Gastrocnemius medialis (tissue), 4 donors: ENCODE results near the gene WNT7A. TPM values are rescaled to one million over a fixed set of nuclear protein-coding genes. Genes with fewer than 3 reads are reported as not detected.

Source experiments
- ATAC-seq, 2 donors: fragments of 150-250 bp; one replicate each; pipeline ENCODE4 v1.9.1; 2016
- DNase-seq, 2 donors: peaks; one replicate each; pipeline ENCODE4 v3.0.0-alpha.2; 2019
- H3K27ac ChIP-seq, 4 donors: fragments of 200-600 bp; sonication (generic); 1 replicate in 1 of 4; 2 replicates in 3 of 4; pipeline ENCODE4 v1.5.1; 2016 to 2018; ENCODE audit warnings: mild to moderate bottlenecking in 2 of 4, moderate library complexity in 1 of 4
- H3K27me3 ChIP-seq, 3 donors: fragments of 200-600 bp; sonication (generic) in 2 of 3; 1 replicate in 1 of 3; 2 replicates in 2 of 3; pipeline versions ENCODE4 v1.5.1 to v1.6.0; 2016 to 2019; ENCODE audit warnings: mild to moderate bottlenecking in 1 of 3, moderate library complexity in 1 of 3
- H3K36me3 ChIP-seq, 2 donors: fragments of 200-600 bp; sonication (generic) in 1 of 2; one replicate each; pipeline ENCODE4 v1.5.1; 2017 to 2018
- H3K4me1 ChIP-seq, 2 donors: fragments of 200-600 bp; sonication (generic) in 1 of 2; one replicate each; pipeline ENCODE4 v1.5.1; 2016 to 2017; ENCODE audit warnings: mild to moderate bottlenecking in 2 of 2
- H3K4me3 ChIP-seq, 4 donors: fragments of 200-600 bp; sonication (generic) in 3 of 4; 1 replicate in 1 of 4; 2 replicates in 3 of 4; pipeline ENCODE4 v1.5.1; 2016 to 2019; ENCODE audit warnings: mild to moderate bottlenecking in 2 of 4
- H3K9me3 ChIP-seq, 3 donors: fragments of 200-600 bp; sonication (generic) in 2 of 3; 1 replicate in 1 of 3; 2 replicates in 2 of 3; pipeline ENCODE4 v1.5.1; 2016 to 2019
- POLR2A ChIP-seq, 2 donors: fragments of 450-650 bp; IDR thresholded peaks; one replicate each; pipeline ENCODE4 v1.6.1; 2017; ENCODE audit warnings: antibody characterized with exemption in 2 of 2, mild to moderate bottlenecking in 2 of 2, moderate library complexity in 2 of 2
- in situ Hi-C, 4 donors: fragments of 200-750 bp; cut with MboI; loops; one replicate each; pipeline versions ENCODE4 v1.15.0 to v1.8.0; 2017; ENCODE audit warnings: low sequenced_read_pairs in 4 of 4
- intact Hi-C: fragments of 100-400 bp; cut with DNase I; formaldehyde crosslinking; loops from one replicate; pipeline ENCODE4 v1.15.1; 2023; ENCODE audit warnings: low total_unique reads
- total RNA-seq, 4 donors: library from RNA; depleted of rRNA; stranded (reverse); fragments of >200 nt; gene quantifications; one replicate each; pipeline versions ENCODE4 v1.1.0 to v1.2.3, GENCODE V29; 2016
- TF ChIP-seq, protein P1 (sequence below), 5 experiments: fragments of 450-650 bp in 3 of 5; fragments of 200-600 bp in 2 of 5; sonication (generic) in 2 of 5; IDR thresholded peaks in 4 of 5; conservative IDR thresholded peaks in 1 of 5; 1 replicate in 4 of 5; 2 replicates in 1 of 5; pipeline ENCODE4 v1.5.1; 2016 to 2019; ENCODE audit warnings: antibody characterized with exemption in 5 of 5, mild to moderate bottlenecking in 3 of 5, moderate library complexity in 3 of 5

Gene WNT7A
- total RNA-seq, 4 donors from 2014 or later: not detected

DNA sequence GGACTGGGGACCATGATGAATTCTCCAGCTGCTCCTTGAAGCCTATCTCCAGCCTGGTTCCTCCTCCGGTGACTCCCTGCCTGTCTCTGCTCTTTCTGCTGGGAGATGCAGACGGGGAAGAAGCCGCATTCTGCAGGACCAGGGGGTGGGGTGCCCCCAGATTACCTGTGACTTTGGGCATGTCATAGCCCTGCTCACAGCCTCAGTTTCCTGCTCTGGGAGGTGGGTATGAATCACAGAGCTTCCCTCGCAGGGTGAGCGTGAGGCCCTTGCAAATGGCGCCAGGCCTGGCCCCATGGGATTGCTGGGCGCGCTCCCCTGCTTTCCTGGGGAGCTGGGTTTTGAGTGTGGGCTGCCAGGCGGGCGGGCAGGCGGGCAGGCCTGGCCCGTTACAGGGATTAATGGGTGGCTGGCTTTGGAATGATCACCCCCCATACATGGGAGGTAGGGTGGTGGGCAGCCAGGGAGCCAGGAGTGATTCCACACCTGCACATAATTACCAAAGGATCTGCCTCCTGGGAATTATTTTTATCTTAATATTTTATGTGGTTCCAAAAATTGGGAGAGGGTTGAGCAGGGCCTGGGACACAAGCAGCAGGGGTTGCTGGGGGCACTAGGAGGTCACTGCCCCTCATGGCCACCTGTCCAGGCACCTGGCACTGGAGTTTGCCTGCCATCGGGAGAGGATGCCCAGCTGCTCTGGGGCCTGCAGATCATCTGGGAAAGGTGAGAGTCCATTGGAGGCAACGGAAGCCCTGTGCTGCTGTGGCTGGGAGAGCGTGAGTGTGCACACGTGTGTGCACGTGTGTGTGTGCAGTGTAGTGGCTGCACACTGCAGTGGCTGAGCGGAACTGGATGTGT, 106.8 kb downstream of the WNT7A start:
- in situ Hi-C loops: no loop called here
- Histone ChIP-seq H3K9me3 (no peaks in the 10 kb centered on the region), H3K36me3 (no peaks in the 10 kb centered on the region), H3K27me3 (no peaks in the 10 kb centered on the region), H3K4me3 (no peak overlapping the region), H3K27ac (no peak overlapping the region), H3K4me1 (no peaks in the 10 kb centered on the region)
- DNase-seq: no peak
- no peak for ATAC-seq
- TF ChIP-seq POLR2A (IDR thresholded peaks at IDR 0.05): no peak
- TF ChIP-seq, protein P1, sequence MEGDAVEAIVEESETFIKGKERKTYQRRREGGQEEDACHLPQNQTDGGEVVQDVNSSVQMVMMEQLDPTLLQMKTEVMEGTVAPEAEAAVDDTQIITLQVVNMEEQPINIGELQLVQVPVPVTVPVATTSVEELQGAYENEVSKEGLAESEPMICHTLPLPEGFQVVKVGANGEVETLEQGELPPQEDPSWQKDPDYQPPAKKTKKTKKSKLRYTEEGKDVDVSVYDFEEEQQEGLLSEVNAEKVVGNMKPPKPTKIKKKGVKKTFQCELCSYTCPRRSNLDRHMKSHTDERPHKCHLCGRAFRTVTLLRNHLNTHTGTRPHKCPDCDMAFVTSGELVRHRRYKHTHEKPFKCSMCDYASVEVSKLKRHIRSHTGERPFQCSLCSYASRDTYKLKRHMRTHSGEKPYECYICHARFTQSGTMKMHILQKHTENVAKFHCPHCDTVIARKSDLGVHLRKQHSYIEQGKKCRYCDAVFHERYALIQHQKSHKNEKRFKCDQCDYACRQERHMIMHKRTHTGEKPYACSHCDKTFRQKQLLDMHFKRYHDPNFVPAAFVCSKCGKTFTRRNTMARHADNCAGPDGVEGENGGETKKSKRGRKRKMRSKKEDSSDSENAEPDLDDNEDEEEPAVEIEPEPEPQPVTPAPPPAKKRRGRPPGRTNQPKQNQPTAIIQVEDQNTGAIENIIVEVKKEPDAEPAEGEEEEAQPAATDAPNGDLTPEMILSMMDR (IDR thresholded peaks at IDR 0.05 in 4 of 5, conservative IDR thresholded peaks at IDR 0.05 in 1 of 5): no peak
- intact Hi-C loops: no loop called here

DNA sequence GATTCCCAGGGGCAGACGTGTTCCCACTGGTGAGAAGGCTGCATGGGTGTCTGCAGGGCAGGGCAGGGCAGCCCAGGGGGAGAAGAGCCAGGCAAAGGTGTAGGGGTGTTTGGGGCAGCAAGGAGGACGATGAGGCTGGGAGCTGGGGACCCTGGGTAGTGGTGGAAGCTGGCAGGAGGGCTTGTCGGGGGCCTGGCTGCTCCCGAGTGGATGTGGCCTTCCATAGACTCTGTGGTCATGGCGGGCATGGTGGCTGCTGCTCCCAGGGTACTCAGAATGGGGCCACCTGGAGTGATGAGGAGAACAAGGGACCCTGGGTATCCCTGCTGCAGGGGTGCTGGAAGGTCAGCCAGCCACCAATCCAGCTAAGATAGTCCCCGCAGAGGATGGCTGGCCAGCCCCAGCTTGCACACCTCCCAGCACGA, 107.5 kb downstream of the WNT7A start:
- Histone ChIP-seq H3K4me1 (no peaks in the 10 kb centered on the region), H3K36me3 (no peaks in the 10 kb centered on the region), H3K4me3 (no peak overlapping the region), H3K9me3 (no peaks in the 10 kb centered on the region), H3K27ac (no peak overlapping the region), H3K27me3 (no peaks in the 10 kb centered on the region)
- ATAC-seq: no peak
- TF ChIP-seq POLR2A (IDR thresholded peaks at IDR 0.05): no peak
- TF ChIP-seq, protein P1 (IDR thresholded peaks at IDR 0.05 in 4 of 5, conservative IDR thresholded peaks at IDR 0.05 in 1 of 5): no peak
- intact Hi-C loops (no loop called here), in situ Hi-C loops (no loop called here)
- no peak for DNase-seq

DNA sequence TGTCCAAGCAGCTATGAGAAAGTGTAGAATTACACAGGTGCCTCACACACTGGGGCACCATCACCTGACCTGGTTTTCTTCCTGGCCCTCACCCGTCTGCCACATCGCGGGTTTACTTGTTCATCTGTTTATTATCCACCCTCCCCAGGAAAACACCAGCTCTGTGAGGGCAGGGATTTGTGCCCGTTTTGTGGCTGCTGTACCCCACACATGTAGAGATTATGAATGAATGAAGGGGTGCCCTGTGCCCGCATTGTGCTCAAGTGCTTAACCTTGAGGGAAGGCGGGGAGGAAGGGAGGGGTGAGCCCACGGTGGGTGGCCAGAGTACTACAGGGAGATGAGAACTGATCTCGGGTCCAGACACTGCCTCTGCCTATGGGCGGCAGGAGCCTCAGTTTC, 108.4 kb downstream of the WNT7A start:
- no peaks in the 10 kb centered on the region for H3K27me3 ChIP-seq
- H3K36me3 ChIP-seq: no peaks in the 10 kb centered on the region
- in situ Hi-C loops: no loop called here
- no peaks in the 10 kb centered on the region for H3K4me1 ChIP-seq
- no peaks in the 10 kb centered on the region for H3K9me3 ChIP-seq
- DNase-seq (no peak), ATAC-seq (no peak)
- no peak overlapping the region for H3K4me3 ChIP-seq
- TF ChIP-seq, protein P1 (IDR thresholded peaks at IDR 0.05 in 4 of 5, conservative IDR thresholded peaks at IDR 0.05 in 1 of 5): no peak
- TF ChIP-seq POLR2A (IDR thresholded peaks at IDR 0.05): no peak
- no peak overlapping the region for H3K27ac ChIP-seq
- intact Hi-C loops: no loop called here

DNA sequence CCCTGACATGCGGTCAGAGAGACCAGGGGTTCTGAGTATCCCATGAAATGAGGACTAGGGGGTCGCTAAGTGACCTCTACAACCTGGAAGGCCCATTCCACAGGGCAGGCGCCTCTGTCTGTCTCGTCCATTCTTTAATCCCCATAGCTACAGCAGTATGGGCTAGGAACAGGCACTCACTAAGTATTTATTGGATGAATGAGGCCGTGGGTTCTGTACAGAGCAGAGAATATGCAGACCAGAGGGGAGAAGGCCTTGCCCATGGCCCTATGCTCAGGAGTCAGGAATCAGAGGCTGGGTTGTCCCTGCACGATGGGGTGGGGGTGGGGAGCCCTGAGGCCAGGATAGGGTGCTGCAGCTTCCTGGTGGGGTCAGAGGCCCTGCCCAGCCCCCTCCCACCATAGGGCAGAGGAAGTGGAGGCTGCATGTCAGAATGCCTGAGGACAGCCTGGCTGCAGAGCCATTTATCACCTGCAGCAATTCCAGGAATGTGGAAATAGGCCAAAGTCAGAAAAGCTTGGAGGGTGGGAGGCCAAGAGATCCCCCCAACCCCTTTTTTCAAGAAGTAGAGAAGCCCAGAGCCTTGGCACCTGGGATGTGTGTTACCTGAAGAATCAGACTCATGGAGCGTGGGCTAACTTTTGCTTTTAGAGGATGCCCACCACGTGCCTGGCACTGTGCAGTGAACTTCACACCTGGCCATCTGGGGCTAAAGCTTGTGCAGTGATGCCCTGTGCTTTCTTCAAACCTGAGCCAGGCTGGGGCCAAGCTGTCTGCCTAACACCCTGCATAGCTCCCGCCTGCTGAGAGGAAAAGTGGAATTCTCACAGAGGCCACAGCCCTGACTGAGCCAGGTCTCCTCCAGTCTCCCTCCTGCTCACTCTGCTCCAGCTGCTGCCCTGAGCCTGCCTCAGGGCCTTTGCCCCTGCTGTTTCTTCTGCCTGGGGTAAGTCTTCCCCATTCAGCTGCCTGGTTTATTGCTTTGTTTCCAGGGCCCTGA, 109.4 kb downstream of the WNT7A start:
- ATAC-seq (no peak), DNase-seq (no peak)
- intact Hi-C loops: no loop called here
- Histone ChIP-seq H3K27ac (no peak overlapping the region), H3K4me1 (no peaks in the 10 kb centered on the region), H3K36me3 (no peaks in the 10 kb centered on the region), H3K9me3 (no peaks in the 10 kb centered on the region), H3K4me3 (no peak overlapping the region), H3K27me3 (no peaks in the 10 kb centered on the region)
- in situ Hi-C loops: no loop called here
- no peak for TF ChIP-seq POLR2A (IDR thresholded peaks at IDR 0.05)
- TF ChIP-seq, protein P1 (IDR thresholded peaks at IDR 0.05 in 4 of 5, conservative IDR thresholded peaks at IDR 0.05 in 1 of 5): no peak
